ENCODE measurements around the gene FILIP1.

FILIP1 gene

GRCh38 chr6:75353644-75354043 is 140.0 kb downstream of the FILIP1 start:
- no peak for DNase-seq (ENCODE audit: low read depth)
- TF ChIP-seq CTCF (conservative IDR thresholded peaks at IDR 0.05; ENCODE audit: control insufficient read depth, insufficient read depth, low read depth, low read length): no peak
- H3K4me3 ChIP-seq (ENCODE audit: control insufficient read depth, low read depth, low read length): no peak overlapping the region

GRCh38 chr6:75351570-75351969 is 142.0 kb downstream of the FILIP1 start:
- DNase-seq (ENCODE audit: low read depth): no peak
- no peak for TF ChIP-seq CTCF (conservative IDR thresholded peaks at IDR 0.05; ENCODE audit: control insufficient read depth, insufficient read depth, low read depth, low read length)
- no peak overlapping the region for H3K4me3 ChIP-seq (ENCODE audit: control insufficient read depth, low read depth, low read length)

GRCh38 chr6:75350808-75351207 is 142.8 kb downstream of the FILIP1 start:
- no peak for DNase-seq (ENCODE audit: low read depth)
- H3K4me3 ChIP-seq (ENCODE audit: control insufficient read depth, low read depth, low read length): no peak overlapping the region
- no peak for TF ChIP-seq CTCF (conservative IDR thresholded peaks at IDR 0.05; ENCODE audit: control insufficient read depth, insufficient read depth, low read depth, low read length)

- H3K4me3 ChIP-seq (ENCODE audit: control insufficient read depth, low read depth, low read length): no peak overlapping the region
- TF ChIP-seq CTCF (conservative IDR thresholded peaks at IDR 0.05; ENCODE audit: control insufficient read depth, insufficient read depth, low read depth, low read length): no peak
- DNase-seq (ENCODE audit: low read depth): no peak
These were observed 143.4 kb downstream of the FILIP1 start for GRCh38 chr6:75350156-75350555.

- peak; percentile 23 for TF ChIP-seq CTCF (conservative IDR thresholded peaks at IDR 0.05; ENCODE audit: control insufficient read depth, insufficient read depth, low read depth, low read length)
- DNase-seq (ENCODE audit: low read depth): peak; percentile 21
- H3K4me3 ChIP-seq (ENCODE audit: control insufficient read depth, low read depth, low read length): peak overlapping the region; percentile 35
These were observed 144.2 kb downstream of the FILIP1 start for GRCh38 chr6:75349262-75349984.

GRCh38 chr6:75348882-75349261 is 144.7 kb downstream of the FILIP1 start:
- no peak for DNase-seq (ENCODE audit: low read depth)
- no peak for TF ChIP-seq CTCF (conservative IDR thresholded peaks at IDR 0.05; ENCODE audit: control insufficient read depth, insufficient read depth, low read depth, low read length)
- no peak overlapping the region for H3K4me3 ChIP-seq (ENCODE audit: control insufficient read depth, low read depth, low read length)
